Measurements from ENCODE around the gene EPS8L3. TPM values are rescaled to one million over a fixed set of nuclear protein-coding genes. Genes with fewer than 3 reads are reported as not detected.

The EPS8L3 gene
- total RNA-seq, 1 experiment from 2014 or later = not detected

GRCh38 chr1:109765896-109766615 lies 2.3 kb upstream of the EPS8L3 start:
- no peak overlapping the region for H3K4me3 ChIP-seq (ENCODE audit: low read depth in 2 of 2, low read length in 2 of 2)
- intact Hi-C loops (cut with micrococcal nuclease; ENCODE audit: unreplicated experiment) (no loop called here), in situ Hi-C loops (cut with HindIII; ENCODE audit: low pct_unique_long_range_greater_than_20kb, low sequenced_read_pairs) (no loop called here)
- BruUV-seq (replicated peaks) = no TSS peak
- H3K27ac ChIP-seq (ENCODE audit: low read length) = no peak overlapping the region
- ChIA-PET CTCF (no interaction called here), POLR2A (no interaction called here)
- peaks cover 7% of the 10 kb centered on the region; the same call in 1 of the 2 replicates for H3K4me1 ChIP-seq (ENCODE audit: control insufficient read depth, insufficient read depth, low read length)
- no peaks in the 10 kb centered on the region for H3K36me3 ChIP-seq (ENCODE audit: control insufficient read depth, insufficient read depth, low read length)
- DNase-seq (ENCODE audit: low read depth, low spot score) (no peak), ATAC-seq (no peak)
- no peak for TF ChIP-seq REST (IDR thresholded peaks at IDR 0.05; ENCODE audit: insufficient read depth in 1 of 2, low read depth in 2 of 2, low read length in 1 of 2)
- TF ChIP-seq POLR2AphosphoS5 (IDR thresholded peaks at IDR 0.05; ENCODE audit: low read depth, low read length) = no peak
- no peak for TF ChIP-seq CTCF (IDR thresholded peaks at IDR 0.05)
- TF ChIP-seq TCF7L2 (IDR thresholded peaks at IDR 0.05; ENCODE audit: low read depth, low read length) = no peak
- TF ChIP-seq SIN3A (IDR thresholded peaks at IDR 0.05; ENCODE audit: borderline replicate concordance, insufficient read depth, low read depth, low read length) = no peak
- H3K27me3 ChIP-seq (ENCODE audit: control insufficient read depth, insufficient read depth, low read length) = no peaks in the 10 kb centered on the region
- H3K9me3 ChIP-seq (ENCODE audit: control insufficient read depth, insufficient read depth, low read depth, low read length) = no peaks in the 10 kb centered on the region

GRCh38 chr1:109765483-109765815 lies 1.7 kb upstream of the EPS8L3 start:
- no peaks in the 10 kb centered on the region for H3K9me3 ChIP-seq (ENCODE audit: control insufficient read depth, insufficient read depth, low read depth, low read length)
- ATAC-seq = no peak
- no peak for DNase-seq (ENCODE audit: low read depth, low spot score)
- no peaks in the 10 kb centered on the region for H3K36me3 ChIP-seq (ENCODE audit: control insufficient read depth, insufficient read depth, low read length)
- intact Hi-C loops (cut with micrococcal nuclease; ENCODE audit: unreplicated experiment) (no loop called here), in situ Hi-C loops (cut with HindIII; ENCODE audit: low pct_unique_long_range_greater_than_20kb, low sequenced_read_pairs) (no loop called here)
- no peaks in the 10 kb centered on the region for H3K27me3 ChIP-seq (ENCODE audit: control insufficient read depth, insufficient read depth, low read length)
- no peak overlapping the region for H3K4me3 ChIP-seq (ENCODE audit: low read depth in 2 of 2, low read length in 2 of 2)
- POLR2A ChIA-PET = no interaction called here
- H3K27ac ChIP-seq (ENCODE audit: low read length) = no peak overlapping the region
- CTCF ChIA-PET = no interaction called here
- TF ChIP-seq POLR2AphosphoS5 (IDR thresholded peaks at IDR 0.05; ENCODE audit: low read depth, low read length) = no peak
- TF ChIP-seq REST (IDR thresholded peaks at IDR 0.05; ENCODE audit: insufficient read depth in 1 of 2, low read depth in 2 of 2, low read length in 1 of 2) = no peak
- no peak for TF ChIP-seq CTCF (IDR thresholded peaks at IDR 0.05)
- no TSS peak for BruUV-seq (replicated peaks)
- peaks cover 7% of the 10 kb centered on the region; the same call in 1 of the 2 replicates for H3K4me1 ChIP-seq (ENCODE audit: control insufficient read depth, insufficient read depth, low read length)
